Subcutaneous abdominal adipose tissue (tissue), 5 donors: ENCODE measurements around the gene KCNMB2.

Experiments used
- H3K27ac ChIP-seq: one replicate; pipeline ENCODE4 v1.7.0; 2013; ENCODE audit warnings: low read depth, mild to moderate bottlenecking, inconsistent platforms, low read length, moderate library complexity
- H3K27me3 ChIP-seq, 5 donors: one replicate each; pipeline ENCODE4 v1.7.0; 2013; ENCODE audit warnings: low read length in 5 of 5, inconsistent platforms in 1 of 5; ENCODE audit not compliant: control insufficient read depth in 5 of 5, insufficient read depth in 4 of 5
- H3K36me3 ChIP-seq, 5 donors: one replicate each; pipeline ENCODE4 v1.7.0; 2013; ENCODE audit warnings: low read length in 5 of 5; ENCODE audit not compliant: control insufficient read depth in 5 of 5, insufficient read depth in 5 of 5
- H3K4me1 ChIP-seq, 5 donors: one replicate each; pipeline ENCODE4 v1.7.0; 2013; ENCODE audit warnings: low read length in 5 of 5, mild to moderate bottlenecking in 3 of 5, moderate library complexity in 1 of 5; ENCODE audit not compliant: control insufficient read depth in 5 of 5, insufficient read depth in 5 of 5
- H3K4me3 ChIP-seq, 5 donors: one replicate each; pipeline ENCODE4 v1.7.0; 2013; ENCODE audit warnings: low read length in 5 of 5, low read depth in 1 of 5
- H3K9ac ChIP-seq, 5 donors: one replicate each; pipeline ENCODE4 v1.7.0; 2013; ENCODE audit warnings: low read length in 5 of 5, mild to moderate bottlenecking in 4 of 5, moderate library complexity in 3 of 5
- H3K9me3 ChIP-seq, 5 donors: one replicate each; pipeline ENCODE4 v1.7.0; 2013; ENCODE audit warnings: low read length in 5 of 5; ENCODE audit not compliant: control insufficient read depth in 5 of 5
- donor health status: healthy.
- donor health status: healthy.
- donor health status: healthy.
- donor health status: healthy.
- donor health status: healthy.

Gene KCNMB2

DNA sequence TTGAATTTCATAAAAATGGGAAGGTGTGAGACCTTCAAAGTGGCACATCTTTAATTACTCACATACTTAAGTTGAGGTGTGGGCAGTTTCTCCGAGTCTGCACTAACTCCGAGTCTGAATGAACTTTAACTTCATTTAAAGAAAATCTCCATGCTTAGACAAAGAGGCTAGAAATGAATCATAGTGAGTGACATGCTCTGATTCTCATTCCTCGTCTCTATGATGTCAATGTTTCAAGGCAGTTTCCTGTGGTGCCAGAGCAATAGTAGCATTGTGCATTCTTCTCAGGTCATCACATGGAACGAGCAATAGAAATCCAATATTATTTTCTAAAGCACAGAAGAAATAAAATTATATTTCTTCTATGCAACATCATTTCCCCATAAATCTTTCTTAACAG is 224.8 kb downstream of the KCNMB2 start:
- no peak overlapping the region for H3K4me3 ChIP-seq
- H3K27ac ChIP-seq: no peak overlapping the region
- H3K9me3 ChIP-seq: no peaks in the 10 kb centered on the region
- H3K4me1 ChIP-seq: no peaks in the 10 kb centered on the region
- H3K9ac ChIP-seq: no peak overlapping the region
- no peaks in the 10 kb centered on the region for H3K27me3 ChIP-seq
- no peaks in the 10 kb centered on the region for H3K36me3 ChIP-seq

DNA sequence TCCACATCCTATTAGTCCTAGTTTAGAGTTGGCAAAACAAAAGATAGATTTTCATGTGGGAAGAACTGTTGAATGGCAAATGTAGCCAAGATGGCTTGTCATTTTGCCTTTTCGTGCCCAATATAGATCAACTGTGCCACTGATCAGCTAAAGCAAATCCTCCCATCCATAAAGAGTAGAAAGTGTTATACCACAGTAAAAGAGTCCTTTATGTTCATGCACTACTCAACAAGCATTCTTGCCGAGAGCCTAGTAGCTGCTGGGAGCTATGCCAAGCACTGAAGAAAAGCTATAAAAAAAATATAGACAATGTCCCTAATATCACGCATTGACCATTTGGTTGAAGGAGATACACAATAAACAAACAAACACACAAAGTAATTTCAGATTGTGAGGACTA is 225.2 kb downstream of the KCNMB2 start:
- Histone ChIP-seq H3K9me3 (no peaks in the 10 kb centered on the region), H3K9ac (no peak overlapping the region), H3K27me3 (no peaks in the 10 kb centered on the region), H3K27ac (no peak overlapping the region), H3K4me3 (no peak overlapping the region), H3K4me1 (peaks cover 0 to 4% (median 0%) of the 10 kb centered on the region in 5 donors), H3K36me3 (no peaks in the 10 kb centered on the region)

DNA sequence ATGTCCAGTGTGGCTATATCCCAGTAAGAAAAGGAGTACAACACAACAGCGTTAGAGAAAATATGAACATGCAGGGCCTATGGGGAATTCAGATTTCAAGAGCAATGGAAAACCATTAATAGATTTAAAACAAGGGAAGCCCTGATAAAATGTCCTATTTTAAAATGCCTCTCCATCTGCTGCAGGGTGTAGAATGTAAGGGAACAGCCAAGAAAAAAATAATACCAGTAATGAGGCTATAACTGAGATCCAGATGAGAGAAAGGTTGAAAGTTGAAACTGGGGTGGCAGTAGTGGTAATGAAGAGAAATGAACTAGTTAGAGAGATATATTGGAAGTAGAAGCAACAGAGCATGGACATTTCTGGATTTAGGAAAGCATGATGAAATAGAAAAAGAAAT is 226.1 kb downstream of the KCNMB2 start:
- H3K4me3 ChIP-seq: no peak overlapping the region
- peaks cover 0 to 4% (median 0%) of the 10 kb centered on the region in 5 donors for H3K4me1 ChIP-seq
- no peak overlapping the region for H3K9ac ChIP-seq
- no peak overlapping the region for H3K27ac ChIP-seq
- H3K9me3 ChIP-seq: no peaks in the 10 kb centered on the region
- no peaks in the 10 kb centered on the region for H3K27me3 ChIP-seq
- no peaks in the 10 kb centered on the region for H3K36me3 ChIP-seq

DNA sequence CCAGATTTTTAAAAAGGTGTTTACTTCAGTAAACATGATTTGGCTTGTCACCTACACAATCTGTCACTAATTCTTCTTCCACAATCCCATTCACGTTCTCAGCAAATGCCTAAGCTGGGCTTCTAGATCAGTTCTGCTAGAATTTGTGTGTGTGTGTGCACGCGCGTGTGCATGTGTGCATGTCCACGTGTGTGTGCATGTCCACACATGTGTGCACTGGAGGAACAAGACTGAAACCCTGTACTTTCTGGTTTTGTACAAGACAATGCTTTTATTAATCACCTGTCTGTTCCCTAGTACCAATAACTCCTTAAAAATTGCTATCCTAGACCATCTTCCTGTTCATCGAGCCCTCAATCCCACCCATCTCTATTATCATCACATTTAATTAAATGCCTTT is 229.2 kb downstream of the KCNMB2 start:
- no peaks in the 10 kb centered on the region for H3K27me3 ChIP-seq
- peaks cover 0 to 4% (median 0%) of the 10 kb centered on the region in 5 donors for H3K4me1 ChIP-seq
- no peak overlapping the region for H3K9ac ChIP-seq
- no peaks in the 10 kb centered on the region for H3K36me3 ChIP-seq
- no peak overlapping the region for H3K4me3 ChIP-seq
- no peaks in the 10 kb centered on the region for H3K9me3 ChIP-seq
- H3K27ac ChIP-seq: no peak overlapping the region

DNA sequence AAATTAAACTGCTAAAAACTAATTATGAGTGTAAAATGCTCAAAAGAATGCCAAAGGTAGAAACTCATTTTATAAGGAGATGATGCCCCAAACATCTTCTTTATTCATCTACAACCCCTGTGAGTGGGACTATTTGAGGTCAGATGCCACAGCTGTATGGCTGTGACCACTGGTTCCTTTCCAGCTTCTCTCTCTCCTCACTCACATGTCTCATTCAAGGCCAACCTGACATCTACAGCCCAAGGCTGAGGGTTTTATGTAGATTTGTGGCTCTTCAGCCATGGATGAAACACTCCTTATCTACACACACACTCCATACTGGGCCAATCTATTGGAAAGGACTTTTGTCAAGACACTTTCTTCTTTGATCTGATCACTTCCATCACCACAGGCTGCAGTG is 231.3 kb downstream of the KCNMB2 start:
- Histone ChIP-seq H3K27ac (no peak overlapping the region), H3K4me1 (peaks cover 0 to 4% (median 0%) of the 10 kb centered on the region in 5 donors), H3K4me3 (no peak overlapping the region), H3K36me3 (no peaks in the 10 kb centered on the region), H3K9me3 (no peaks in the 10 kb centered on the region), H3K9ac (no peak overlapping the region), H3K27me3 (no peaks in the 10 kb centered on the region)

DNA sequence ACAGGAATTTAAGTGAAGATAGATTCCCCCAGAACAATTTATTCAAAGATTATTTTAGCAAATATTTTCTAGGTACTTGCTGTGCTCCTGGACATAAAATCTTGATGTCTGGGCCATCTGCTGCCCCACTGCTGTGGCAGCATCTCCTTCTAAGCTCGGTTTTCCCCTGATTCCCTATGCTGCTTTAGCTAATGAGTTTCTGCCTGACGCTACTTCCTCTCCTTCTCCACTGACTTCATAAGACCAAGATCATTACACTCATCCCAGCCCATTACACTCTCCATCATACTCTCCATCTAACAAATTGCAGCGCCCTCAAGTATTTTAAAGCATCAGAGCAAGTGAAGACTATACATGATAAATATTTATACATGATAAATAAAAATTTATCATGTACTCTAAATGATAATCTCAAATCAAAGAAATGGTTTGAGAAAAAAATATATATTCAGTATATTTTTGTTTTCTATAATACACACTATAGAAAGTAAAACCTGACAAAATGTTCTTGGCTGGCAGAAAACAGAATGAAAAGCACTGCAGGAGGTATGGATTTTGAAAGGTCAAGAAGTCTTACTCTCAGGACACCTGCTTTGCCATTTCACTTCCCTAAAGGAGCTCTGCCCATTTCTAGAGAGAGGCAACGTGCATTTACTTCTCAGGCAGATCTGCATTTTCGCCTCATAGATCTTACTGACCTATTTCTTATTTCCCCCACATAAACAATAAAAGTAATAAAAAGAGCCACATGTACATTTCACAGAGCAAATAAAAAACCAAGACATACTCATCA is 232.0 kb downstream of the KCNMB2 start:
- Histone ChIP-seq H3K36me3 (no peaks in the 10 kb centered on the region), H3K4me3 (no peak overlapping the region), H3K9me3 (no peaks in the 10 kb centered on the region), H3K27ac (no peak overlapping the region), H3K27me3 (no peaks in the 10 kb centered on the region), H3K9ac (no peak overlapping the region), H3K4me1 (peaks cover 0 to 4% (median 0%) of the 10 kb centered on the region in 5 donors)

DNA sequence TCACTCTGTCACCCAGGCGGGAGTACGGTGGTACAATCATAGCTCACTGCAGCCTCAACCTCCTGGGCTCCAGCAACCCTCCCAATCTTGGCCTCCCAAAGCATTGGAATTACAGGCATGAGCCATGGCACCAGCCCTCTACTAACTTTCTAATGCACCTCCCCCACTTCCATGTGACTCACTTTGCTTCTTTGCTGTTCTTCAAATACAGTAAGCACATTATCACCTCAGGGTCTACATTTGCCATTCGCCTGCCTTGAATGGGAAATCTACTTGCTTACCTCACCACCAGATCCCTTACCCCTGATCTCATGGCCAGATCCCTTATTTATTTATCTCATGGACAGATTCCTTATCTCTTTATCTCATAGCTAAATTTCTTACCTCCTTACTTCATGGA is 235.3 kb downstream of the KCNMB2 start:
- Histone ChIP-seq H3K4me1 (no peaks in the 10 kb centered on the region), H3K36me3 (no peaks in the 10 kb centered on the region), H3K4me3 (no peak overlapping the region), H3K27ac (no peak overlapping the region), H3K27me3 (no peaks in the 10 kb centered on the region), H3K9me3 (no peaks in the 10 kb centered on the region), H3K9ac (no peak overlapping the region)

DNA sequence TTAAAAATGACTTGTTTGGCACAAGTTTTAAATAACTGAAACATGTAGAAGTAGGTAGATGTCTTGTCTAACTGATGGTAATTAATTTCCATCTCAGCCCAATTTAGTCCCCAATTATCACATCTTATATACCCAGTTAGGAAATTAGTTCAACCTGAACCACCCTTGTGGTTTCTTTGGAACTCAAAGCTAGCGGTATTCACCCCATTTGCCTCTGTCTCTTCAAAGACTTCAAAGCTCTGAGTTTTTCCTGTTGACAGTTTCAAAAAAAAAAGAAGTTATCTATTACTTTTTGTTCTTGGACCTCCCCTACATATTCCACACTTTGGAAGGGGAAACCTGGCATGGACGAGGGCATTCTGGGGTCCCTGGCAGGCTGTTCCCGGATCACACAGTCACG is 236.5 kb downstream of the KCNMB2 start:
- no peaks in the 10 kb centered on the region for H3K9me3 ChIP-seq
- H3K36me3 ChIP-seq: no peaks in the 10 kb centered on the region
- H3K27me3 ChIP-seq: no peaks in the 10 kb centered on the region
- H3K27ac ChIP-seq: no peak overlapping the region
- H3K4me3 ChIP-seq: no peak overlapping the region
- no peaks in the 10 kb centered on the region for H3K4me1 ChIP-seq
- no peak overlapping the region for H3K9ac ChIP-seq

DNA sequence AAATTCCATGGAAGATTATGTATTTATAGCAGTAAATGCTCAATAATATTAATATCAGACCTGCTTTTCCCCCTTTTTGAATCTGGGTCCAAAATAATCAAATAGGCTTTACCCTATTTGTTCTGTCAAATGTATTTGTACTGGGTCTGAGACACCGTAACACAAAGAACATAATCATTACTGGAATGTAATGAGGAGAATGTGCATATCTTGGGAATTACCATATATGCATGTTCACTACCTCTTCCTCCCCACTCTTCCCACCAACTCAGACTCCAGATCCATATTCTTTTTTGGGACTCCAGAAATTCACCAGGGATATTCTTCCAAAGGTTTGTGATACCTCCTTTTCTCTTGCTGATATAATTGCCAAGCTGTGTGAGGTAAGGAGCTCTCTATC is 237.1 kb downstream of the KCNMB2 start:
- H3K4me1 ChIP-seq: no peaks in the 10 kb centered on the region
- H3K4me3 ChIP-seq: no peak overlapping the region
- H3K27ac ChIP-seq: no peak overlapping the region
- no peaks in the 10 kb centered on the region for H3K27me3 ChIP-seq
- no peak overlapping the region for H3K9ac ChIP-seq
- H3K9me3 ChIP-seq: no peaks in the 10 kb centered on the region
- H3K36me3 ChIP-seq: no peaks in the 10 kb centered on the region

DNA sequence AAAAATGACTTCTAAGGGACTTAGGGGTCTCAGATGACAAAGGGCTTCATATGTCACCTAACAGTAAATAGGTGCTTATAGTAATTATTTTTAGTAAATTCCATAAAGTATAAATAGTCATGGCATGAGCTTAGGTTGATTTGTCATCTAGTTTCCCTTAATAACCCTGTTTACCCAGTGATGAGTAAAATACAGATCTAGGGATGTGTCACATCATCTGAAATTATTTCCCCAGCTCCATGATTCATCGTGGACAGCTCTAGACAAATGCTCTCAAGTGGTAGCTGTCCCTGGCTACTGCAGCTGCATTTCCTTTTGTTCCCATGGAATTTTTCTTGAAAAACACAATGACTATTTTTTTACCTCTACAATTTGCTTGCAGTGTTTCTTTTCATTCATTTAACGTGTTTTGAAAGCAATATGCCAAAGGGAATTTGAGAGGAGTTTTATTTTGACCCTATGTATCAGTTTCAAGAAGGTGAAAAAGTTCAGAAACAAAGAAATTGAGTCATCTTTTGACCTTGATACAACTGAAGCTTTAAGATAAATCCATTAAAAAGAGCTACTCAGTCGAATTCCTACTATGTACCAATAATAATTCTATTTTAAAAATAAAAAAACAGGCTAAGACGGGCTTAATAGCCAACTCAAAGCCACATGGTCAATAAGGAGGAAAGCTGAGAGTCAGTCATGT is 241.6 kb downstream of the KCNMB2 start:
- Histone ChIP-seq H3K9me3 (no peaks in the 10 kb centered on the region), H3K36me3 (no peaks in the 10 kb centered on the region), H3K9ac (no peak overlapping the region), H3K27me3 (no peaks in the 10 kb centered on the region), H3K4me1 (no peaks in the 10 kb centered on the region), H3K4me3 (no peak overlapping the region), H3K27ac (no peak overlapping the region)
